Measurements from ENCODE around the gene SPATA6L.

Gene SPATA6L

DNA sequence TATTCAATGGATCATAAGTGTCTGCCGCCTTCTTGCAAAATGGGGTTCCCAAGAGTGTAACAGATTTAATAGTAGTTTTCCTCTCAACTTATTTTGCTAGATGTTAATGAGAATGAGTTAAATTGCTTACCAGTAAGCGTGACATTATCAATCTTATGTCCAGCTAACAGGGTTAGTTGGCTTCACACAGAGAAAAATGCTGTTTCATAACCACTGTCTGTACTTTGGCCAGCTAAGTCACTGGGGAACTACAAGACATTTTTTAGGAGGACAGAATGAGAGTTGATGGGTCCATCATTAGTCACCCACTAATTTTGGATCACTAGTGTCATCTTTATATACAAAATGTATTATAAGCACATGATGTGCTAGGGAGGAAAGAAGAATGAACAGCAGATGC is 14.5 kb upstream of the SPATA6L start:
- Histone ChIP-seq H3K4me1 (peaks cover 21 to 35% (median 25%) of the 10 kb centered on the region in 10 experiments), H3K9ac (peak overlapping the region; percentile 88 to 98 (median 91)), H3K27me3 (no peaks in the 10 kb centered on the region), H3K4me3 (peak overlapping the region; percentile 73 to 86 (median 80)), H3K27ac (peak overlapping the region in 10 of 11 experiments; percentile 88 to 99 (median 95); a peak in 15 of 22 replicates), H3K36me3 (peaks cover 9 to 26% (median 19%) of the 10 kb centered on the region in 11 experiments), H3K9me3 (replicated peaks in 1 of 11) (no peaks in the 10 kb centered on the region), H4K20me1 (peaks cover 0 to 27% (median 4%) of the 10 kb centered on the region in 11 experiments; a peak in 7 of 22 replicates), H3K4me2 (peak overlapping the region; percentile 77 to 94 (median 85))
- TF ChIP-seq Cebpa-rat (IDR thresholded peaks at IDR 0.05): no peak

DNA sequence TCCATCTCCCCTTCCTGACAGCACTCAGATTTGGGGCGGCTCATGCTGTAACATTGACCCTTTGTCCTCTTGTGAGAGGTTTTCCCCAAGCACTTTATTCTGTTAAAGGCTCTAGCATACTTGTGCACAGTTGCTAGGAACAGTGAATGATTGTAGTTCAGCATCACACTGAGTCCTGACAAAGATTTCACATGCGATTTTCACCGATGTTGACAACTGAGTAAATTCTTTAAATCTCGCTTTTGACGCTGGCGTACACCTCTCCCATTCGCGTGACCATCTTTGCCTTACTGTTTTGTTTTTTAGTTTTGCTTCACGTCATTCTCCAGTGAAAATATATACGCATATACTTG is 13.9 kb upstream of the SPATA6L start:
- Histone ChIP-seq H3K9me3 (replicated peaks in 1 of 11) (no peaks in the 10 kb centered on the region), H3K4me2 (peak overlapping the region; percentile 77 to 94 (median 85)), H3K27me3 (no peaks in the 10 kb centered on the region), H3K4me1 (peaks cover 21 to 35% (median 25%) of the 10 kb centered on the region in 10 experiments), H3K36me3 (peaks cover 5 to 20% (median 13%) of the 10 kb centered on the region in 11 experiments; a peak in 20 of 22 replicates), H3K9ac (peak overlapping the region; percentile 88 to 98 (median 91)), H3K4me3 (peak overlapping the region; percentile 73 to 86 (median 80)), H3K27ac (peak overlapping the region; percentile 88 to 99 (median 94)), H4K20me1 (peaks cover 0 to 27% (median 4%) of the 10 kb centered on the region in 11 experiments; a peak in 7 of 22 replicates)
- no peak for TF ChIP-seq Cebpa-rat (IDR thresholded peaks at IDR 0.05)

DNA sequence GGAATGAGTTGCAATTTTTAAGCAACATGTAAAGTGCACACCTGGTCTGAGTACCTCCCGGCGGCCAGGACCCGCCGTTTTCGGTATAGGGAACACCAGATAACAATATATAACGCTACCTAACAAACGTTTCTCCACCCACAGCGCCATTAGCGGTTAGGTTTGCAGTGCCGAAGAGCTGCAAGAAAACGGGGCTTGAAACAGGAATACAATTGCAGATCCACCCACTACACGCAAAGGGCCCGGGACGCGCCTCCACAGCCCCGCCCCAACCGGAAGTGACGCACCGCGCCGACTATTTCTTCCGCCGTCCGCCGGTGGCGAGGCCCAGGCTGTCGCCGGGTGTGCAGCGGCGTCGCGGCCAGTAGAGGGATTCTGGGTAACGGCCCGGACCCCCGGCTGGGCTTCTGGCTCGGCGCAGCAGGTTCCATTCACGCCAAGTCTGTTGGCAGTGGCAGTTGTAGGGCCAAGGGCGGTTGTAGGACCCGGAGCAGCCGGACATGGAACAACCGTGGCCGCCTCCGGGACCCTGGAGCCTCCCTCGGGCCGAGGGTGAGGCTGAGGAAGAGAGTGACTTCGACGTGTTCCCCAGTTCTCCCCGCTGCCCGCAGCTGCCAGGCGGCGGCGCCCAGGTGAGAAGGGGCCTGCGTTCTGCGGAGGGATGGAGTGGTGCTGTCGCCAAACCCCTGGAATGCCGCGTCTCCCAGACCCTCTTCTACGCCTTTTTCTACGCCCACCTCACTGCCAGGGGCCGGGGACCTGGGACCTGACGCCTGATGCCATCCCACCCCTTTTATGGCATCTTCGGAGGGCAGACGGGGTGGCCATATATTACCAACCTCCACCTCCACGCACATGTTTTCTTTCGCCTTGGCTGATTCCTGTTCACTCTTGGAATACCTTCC is 13.2 kb upstream of the SPATA6L start, which contains the start of gene CDC37L1:
TSS of gene CDC37L1 (plus strand) at position 302 of the 905 bp plus-strand sequence. CDS start at position 501, 199 bp downstream.
- peak within 1 kb of the TSS; percentile 73 to 86 (median 80) for H3K4me3 ChIP-seq
- TF ChIP-seq Cebpa-rat (IDR thresholded peaks at IDR 0.05): no peak
- peak within 1 kb of the TSS; percentile 77 to 94 (median 85) for H3K4me2 ChIP-seq
- no peaks in the 10 kb centered on the region for H3K9me3 ChIP-seq (replicated peaks in 1 of 11)
- H4K20me1 ChIP-seq: peaks cover 0 to 21% (median 4%) of the 10 kb centered on the region in 11 experiments; a peak in 7 of 22 replicates
- H3K4me1 ChIP-seq: peaks cover 21 to 35% (median 25%) of the 10 kb centered on the region in 10 experiments
- H3K27me3 ChIP-seq: no peaks in the 10 kb centered on the region
- H3K9ac ChIP-seq: peak within 1 kb of the TSS; percentile 88 to 98 (median 91)
- H3K27ac ChIP-seq: peak within 1 kb of the TSS; percentile 88 to 99 (median 94)
- peaks cover 0 to 13% (median 7%) of the 10 kb centered on the region in 11 experiments; a peak in 13 of 22 replicates for H3K36me3 ChIP-seq

DNA sequence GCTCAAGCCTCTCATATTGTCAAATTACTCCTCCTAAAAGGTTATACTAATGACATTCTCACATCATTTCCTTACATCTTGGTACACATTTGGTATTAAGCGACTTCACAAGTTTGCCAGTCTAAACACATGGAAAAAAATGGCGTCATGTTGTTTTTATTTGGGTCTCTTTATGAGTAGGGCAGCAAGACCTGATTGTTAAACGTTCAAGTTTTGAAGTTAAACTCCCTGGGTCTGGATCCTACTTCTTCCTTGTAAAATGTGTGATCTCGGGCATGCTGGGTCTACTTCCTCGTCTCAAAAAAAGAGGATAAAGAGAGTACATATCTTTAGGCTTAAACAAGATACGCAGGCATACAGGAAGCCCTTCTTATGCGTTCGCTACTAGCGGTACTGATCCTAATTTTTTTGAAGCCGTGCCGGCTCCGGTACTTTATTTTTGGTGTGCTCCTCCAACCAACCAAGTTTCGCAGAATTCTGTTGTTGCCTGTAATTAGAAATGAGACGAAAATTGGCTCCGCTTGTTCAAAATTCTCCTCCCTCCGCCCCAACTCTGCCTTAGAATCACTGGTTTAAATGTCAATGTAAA is 12.5 kb upstream of the SPATA6L start:
- Histone ChIP-seq H4K20me1 (peaks cover 0 to 15% (median 4%) of the 10 kb centered on the region in 11 experiments; a peak in 7 of 22 replicates), H3K9me3 (replicated peaks in 1 of 11) (no peaks in the 10 kb centered on the region), H3K4me2 (peak overlapping the region; percentile 65 to 91 (median 82)), H3K27ac (peak overlapping the region; percentile 88 to 99 (median 94)), H3K27me3 (no peaks in the 10 kb centered on the region), H3K4me3 (peak overlapping the region; percentile 73 to 86 (median 80)), H3K4me1 (peaks cover 21 to 35% (median 25%) of the 10 kb centered on the region in 10 experiments), H3K9ac (peak overlapping the region; percentile 88 to 98 (median 91)), H3K36me3 (peaks cover 0 to 11% (median 5%) of the 10 kb centered on the region in 11 experiments; a peak in 8 of 22 replicates)
- TF ChIP-seq Cebpa-rat (IDR thresholded peaks at IDR 0.05): no peak

DNA sequence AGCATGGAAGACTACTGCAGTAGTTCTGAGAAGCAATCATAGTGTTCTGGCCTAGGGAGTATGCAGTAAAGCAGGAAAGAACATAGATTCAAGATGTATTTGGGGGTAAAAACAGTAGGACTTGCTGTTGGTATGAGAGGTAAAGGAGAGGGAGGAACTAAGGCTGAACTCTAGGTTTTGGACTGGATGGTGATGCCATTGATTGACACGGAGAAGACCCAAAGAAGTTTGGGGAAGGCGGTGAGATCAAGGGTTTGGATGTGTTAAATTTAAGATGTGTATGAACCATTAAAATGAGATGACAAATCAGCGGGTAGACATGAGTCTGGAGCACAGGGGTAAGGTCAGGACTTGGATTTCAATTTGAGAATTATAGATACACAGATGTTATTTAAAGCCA is 11.1 kb upstream of the SPATA6L start:
- no peaks in the 10 kb centered on the region for H3K27me3 ChIP-seq
- H3K9me3 ChIP-seq (replicated peaks in 1 of 11): no peaks in the 10 kb centered on the region
- H4K20me1 ChIP-seq: peaks cover 0 to 8% (median 0%) of the 10 kb centered on the region in 11 experiments; a peak in 3 of 22 replicates
- peak overlapping the region in 4 of 11 experiments; percentile 65 to 80 (median 72); a peak in 6 of 22 replicates for H3K4me2 ChIP-seq
- H3K27ac ChIP-seq: 0 out of 22 replicates have a peak overlapping the region, but pooled peaks of 2 of the 11 experiments have one; percentile 23 to 97
- H3K4me3 ChIP-seq: no peak overlapping the region
- peaks cover 0 to 2% (median 0%) of the 10 kb centered on the region in 11 experiments; a peak in 1 of 22 replicates for H3K36me3 ChIP-seq
- peaks cover 21 to 35% (median 25%) of the 10 kb centered on the region in 10 experiments for H3K4me1 ChIP-seq
- TF ChIP-seq Cebpa-rat (IDR thresholded peaks at IDR 0.05): no peak
- H3K9ac ChIP-seq: no peak overlapping the region

DNA sequence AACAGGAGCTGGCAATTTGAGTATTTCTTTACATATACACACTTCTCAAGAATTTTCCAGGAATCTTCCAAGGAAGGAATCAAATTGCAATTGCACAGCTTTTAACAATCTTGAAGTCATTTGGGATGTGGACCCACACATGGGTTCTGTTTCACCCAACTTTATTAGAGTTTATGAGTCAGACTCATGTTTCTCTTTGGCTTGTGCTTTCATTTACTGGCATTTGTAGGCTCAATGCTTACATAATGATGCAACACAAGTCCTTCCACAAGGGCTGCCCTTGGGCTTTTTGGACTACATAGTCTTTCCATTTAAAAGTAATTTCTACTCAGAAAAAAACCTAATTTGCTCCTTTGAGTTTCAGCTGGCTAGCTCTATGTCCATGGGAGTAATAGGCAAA is 8.5 kb upstream of the SPATA6L start:
- no peak for TF ChIP-seq Cebpa-rat (IDR thresholded peaks at IDR 0.05)
- Histone ChIP-seq H3K27ac (no peak overlapping the region), H3K27me3 (no peaks in the 10 kb centered on the region), H4K20me1 (no peaks in the 10 kb centered on the region), H3K4me3 (no peak overlapping the region), H3K9ac (no peak overlapping the region), H3K36me3 (no peaks in the 10 kb centered on the region), H3K4me1 (peaks cover 6 to 22% (median 11%) of the 10 kb centered on the region in 10 experiments; a peak in 15 of 20 replicates), H3K4me2 (no peak overlapping the region), H3K9me3 (replicated peaks in 1 of 11) (no peaks in the 10 kb centered on the region)

DNA sequence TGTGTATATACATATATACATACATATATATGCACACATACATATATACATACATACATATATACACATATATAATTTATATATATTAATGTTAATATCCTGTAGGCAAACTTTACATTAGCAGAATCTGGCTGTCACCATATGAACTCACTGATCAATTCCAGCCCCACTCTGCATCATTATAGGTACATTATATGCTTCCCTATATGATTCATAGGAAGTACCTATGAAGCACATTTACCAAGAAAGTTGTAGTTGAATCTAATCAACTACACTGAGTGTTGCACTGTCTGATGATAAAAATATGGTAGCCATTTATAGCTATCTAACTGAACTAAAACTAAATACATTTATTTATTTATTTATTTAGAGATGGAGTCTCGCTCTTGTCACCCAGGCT is 5.5 kb upstream of the SPATA6L start:
- no peak for TF ChIP-seq Cebpa-rat (IDR thresholded peaks at IDR 0.05)
- Histone ChIP-seq H3K4me1 (peaks cover 0 to 8% (median 0%) of the 10 kb centered on the region in 10 experiments; a peak in 4 of 20 replicates), H3K27me3 (no peaks in the 10 kb centered on the region), H3K4me2 (no peak overlapping the region), H4K20me1 (no peaks in the 10 kb centered on the region), H3K4me3 (no peak overlapping the region), H3K36me3 (no peaks in the 10 kb centered on the region), H3K9ac (no peak overlapping the region), H3K27ac (no peak overlapping the region), H3K9me3 (replicated peaks in 1 of 11) (no peaks in the 10 kb centered on the region)

DNA sequence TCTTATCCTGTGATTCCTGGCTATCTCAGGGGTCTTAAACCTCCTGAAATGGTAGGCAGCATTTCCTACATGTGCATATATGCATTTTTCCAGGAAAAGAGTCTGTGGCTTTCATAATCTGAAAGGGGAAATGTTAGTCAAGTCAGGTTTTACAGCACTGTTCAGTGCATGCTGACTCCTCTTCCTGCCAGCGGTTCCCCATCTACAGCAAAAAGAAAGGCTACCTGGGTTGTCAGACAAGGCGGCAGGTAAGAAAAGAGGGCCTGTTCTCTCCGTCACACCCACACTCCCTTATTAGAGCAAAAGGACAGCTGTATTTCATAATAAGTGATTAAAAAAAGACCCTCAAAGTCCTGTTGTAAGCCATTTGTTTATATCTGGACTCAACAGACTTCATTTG is 4.3 kb upstream of the SPATA6L start:
- Histone ChIP-seq H3K4me3 (no peak overlapping the region), H3K36me3 (no peaks in the 10 kb centered on the region; a peak in 1 of 22 replicates), H4K20me1 (no peaks in the 10 kb centered on the region), H3K27me3 (no peaks in the 10 kb centered on the region), H3K4me2 (peak overlapping the region in 2 of 11 experiments; percentile 5 to 39; a peak in 2 of 22 replicates), H3K4me1 (peaks cover 0 to 9% (median under 1%) of the 10 kb centered on the region in 10 experiments; a peak in 10 of 20 replicates), H3K27ac (no peak overlapping the region), H3K9me3 (replicated peaks in 1 of 11) (no peaks in the 10 kb centered on the region), H3K9ac (no peak overlapping the region)
- TF ChIP-seq Cebpa-rat (IDR thresholded peaks at IDR 0.05): no peak

Measured in BLaER1 treated with 17β-estradiol and CSF1 and Interleukin-3, amounts not matched to agents 10 nM and 100 nM (cell line).